Measurements from ENCODE around the gene CDRT15L2.
"Not testable (repeated sequence)": the region's sequence is repeated elsewhere in the genome, so short reads cannot be mapped to it uniquely, and the experiment has no call there.

Gene CDRT15L2

DNA sequence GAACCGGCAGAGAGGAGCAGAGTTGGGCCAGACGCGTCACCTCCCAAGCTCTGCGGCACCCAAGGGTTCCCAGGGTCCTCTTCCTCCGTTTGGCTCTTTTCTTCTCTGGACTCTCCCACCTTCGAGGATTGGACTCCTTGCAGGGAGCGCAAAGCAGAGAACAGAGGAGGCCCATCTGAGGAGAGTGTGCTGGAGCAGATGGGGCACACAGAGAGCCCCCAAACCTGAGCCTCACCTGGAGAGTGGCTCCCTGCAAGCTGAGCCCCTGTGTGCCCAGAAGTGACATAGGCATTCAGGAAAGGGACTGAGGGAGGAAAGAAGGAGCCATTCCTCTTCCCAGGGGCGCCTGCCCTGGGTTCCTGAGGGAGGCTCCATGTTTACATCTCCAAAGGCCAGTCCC, 6.3 kb upstream of the CDRT15L2 start:
- not testable (repeated sequence) for DNase-seq (ENCODE audit: low read depth in 2 of 2)

DNA sequence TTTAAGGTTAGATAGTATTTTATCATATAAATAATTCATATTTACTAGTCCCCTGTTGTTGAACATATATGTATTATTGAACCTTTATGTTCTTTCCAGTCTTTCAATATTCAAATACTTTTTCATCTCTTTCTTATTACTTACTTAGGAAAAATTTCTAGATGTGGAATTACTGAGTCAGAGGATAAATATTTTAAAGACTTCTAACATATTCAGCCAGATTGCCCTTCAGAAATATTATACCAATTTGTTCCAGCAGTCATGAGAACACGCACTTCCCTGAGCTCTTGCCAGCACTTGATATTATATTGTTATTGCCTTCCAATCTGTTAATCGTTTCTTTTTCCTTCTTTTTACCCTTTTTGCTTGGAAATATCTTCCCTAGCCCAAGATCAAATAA, 4.5 kb upstream of the CDRT15L2 start:
- DNase-seq (ENCODE audit: low read depth in 2 of 2) = not testable (repeated sequence)

DNA sequence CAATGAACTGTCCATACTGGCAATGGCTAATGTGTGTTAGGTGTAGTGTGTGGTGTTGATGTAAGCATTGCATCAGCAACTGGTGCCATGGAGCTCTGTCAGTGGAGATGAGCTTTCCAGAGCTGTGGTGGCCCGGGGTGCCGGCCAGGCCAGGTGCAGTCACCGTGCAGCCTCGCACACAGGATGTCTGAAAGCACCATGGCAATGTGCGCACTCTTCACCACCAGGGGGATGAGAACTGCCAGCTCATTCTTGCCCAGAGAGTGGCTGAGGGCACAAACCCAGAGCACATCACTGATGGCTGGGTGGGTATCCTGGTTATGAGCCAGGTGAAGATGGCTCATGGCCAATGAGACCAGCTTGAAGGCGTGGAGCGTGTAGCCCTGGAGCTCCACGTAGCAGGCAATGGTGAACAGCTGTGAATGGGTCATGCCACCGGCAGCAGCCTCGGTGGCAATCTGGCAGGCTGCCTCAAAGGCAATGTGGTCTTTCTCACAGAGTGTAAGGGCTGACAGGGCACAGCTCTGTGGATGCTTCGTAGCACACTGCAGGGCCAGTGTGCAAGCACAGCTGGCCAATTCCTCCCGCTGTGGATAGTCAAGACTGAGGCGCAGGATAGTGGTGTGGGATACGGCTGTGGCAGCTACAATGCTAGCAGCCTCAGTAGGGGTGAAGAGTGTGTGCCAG, 4.5 kb downstream of the CDRT15L2 start:
- not testable (repeated sequence) for DNase-seq (ENCODE audit: low read depth in 2 of 2)

DNA sequence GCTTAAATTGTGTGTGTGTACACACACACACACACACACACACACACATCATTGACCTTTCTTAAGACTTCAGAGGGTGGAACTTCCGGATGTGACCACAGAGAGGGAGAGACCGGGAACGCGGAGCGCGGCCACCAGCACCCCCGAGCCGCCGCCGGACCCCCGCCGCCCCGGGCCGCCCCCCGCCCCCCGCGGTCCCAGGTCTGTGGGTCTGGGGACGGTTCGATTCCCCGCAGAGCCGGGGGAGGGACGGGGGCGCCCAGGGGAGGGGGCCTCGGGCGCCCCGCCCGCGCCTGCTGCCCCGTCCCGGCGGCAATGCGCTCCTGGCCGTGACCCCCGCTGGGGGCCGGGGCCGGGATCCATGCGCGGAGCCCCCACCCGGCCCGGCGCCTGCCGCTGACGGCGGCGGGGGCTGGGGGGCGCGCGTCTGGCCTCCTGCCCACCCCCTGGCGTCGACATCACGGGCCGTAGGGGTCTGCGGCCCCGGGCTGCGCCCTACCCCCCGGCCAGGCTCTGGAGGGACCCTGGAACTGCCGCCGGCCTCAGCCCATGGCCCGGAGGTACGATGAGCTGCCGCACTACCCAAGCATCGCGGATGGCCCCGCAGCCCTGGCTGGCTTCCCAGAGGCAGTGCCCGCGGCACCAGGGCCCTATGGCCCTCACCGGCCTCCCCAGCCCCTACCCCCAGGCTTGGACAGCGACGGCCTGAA, 9.4 kb downstream of the CDRT15L2 start:
- not testable (repeated sequence) for DNase-seq (ENCODE audit: low read depth in 2 of 2)

DNA sequence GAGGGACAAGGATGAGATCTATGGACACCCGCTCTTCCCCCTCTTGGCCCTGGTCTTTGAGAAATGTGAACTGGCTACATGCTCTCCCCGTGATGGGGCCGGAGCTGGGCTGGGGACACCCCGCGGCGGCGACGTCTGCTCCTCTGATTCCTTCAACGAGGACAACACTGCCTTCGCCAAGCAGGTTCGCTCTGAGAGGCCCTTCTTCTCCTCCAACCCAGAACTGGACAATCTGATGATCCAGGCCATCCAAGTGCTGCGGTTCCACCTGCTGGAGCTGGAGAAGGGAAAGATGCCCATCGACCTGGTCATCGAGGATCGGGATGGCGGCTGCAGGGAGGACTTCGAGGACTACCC, 9.9 kb downstream of the CDRT15L2 start:
- not testable (repeated sequence) for DNase-seq (ENCODE audit: low read depth in 2 of 2)

DNA sequence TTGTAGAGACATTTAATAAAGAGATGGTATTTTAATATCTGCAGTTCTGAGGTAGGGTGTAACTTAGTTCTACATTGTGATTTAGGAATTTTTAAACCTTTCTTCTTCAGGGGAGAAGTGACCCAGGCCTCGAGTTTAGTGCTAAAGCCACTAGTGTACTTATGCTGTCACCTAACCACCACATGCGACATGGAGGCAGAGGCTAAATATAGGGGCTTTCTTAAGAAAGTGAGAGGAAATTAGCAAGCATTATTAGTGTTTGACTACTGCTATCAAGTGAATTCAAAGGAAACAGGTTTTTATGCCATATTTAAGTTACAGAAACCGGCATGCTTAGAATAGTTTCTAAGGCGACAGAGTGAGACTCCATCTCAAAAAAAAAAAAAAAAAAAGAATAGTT, 11.5 kb downstream of the CDRT15L2 start:
- DNase-seq (ENCODE audit: low read depth in 2 of 2) = not testable (repeated sequence)

DNA sequence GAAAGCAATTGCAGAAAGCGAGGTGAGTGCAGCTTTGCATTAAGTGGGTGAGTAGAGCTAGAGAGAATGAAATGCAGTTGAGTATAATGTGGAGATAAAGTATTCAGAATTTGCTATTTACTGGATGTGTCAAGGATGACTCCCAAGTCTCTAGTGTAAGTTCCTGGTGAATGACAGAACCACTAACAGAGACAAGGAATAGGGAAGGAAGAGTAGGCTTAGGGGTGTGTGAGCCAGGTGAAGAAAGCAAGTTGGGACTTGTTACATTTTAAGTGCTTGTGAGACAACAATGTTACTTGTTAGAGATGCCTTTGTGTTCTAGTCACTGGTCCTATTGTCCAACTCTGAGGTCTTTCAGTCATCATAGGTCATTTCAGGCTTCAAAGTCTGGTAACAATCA, 26.0 kb downstream of the CDRT15L2 start:
- DNase-seq (ENCODE audit: low read depth in 2 of 2) = not testable (repeated sequence)

DNA sequence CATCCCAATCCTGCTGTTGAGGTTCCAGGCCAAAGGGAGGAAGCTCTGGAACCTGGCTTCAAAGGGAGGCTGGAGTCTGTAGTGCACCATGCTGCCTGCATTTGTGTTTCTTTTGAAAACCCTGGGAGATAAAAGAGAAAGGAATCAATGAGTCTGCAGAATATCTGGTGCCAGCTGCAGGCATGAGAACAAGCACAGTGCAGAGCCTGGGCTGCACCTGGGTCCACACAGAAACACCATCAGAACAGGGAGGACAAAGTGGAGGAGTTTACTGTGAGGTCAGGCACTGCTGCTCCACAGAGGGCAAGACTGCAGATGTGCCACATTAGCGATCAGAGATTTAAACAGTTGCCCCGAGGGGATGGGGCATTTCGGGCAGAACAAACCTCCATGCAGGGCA, 30.0 kb downstream of the CDRT15L2 start:
- DNase-seq (ENCODE audit: low read depth in 2 of 2) = not testable (repeated sequence)

DNA sequence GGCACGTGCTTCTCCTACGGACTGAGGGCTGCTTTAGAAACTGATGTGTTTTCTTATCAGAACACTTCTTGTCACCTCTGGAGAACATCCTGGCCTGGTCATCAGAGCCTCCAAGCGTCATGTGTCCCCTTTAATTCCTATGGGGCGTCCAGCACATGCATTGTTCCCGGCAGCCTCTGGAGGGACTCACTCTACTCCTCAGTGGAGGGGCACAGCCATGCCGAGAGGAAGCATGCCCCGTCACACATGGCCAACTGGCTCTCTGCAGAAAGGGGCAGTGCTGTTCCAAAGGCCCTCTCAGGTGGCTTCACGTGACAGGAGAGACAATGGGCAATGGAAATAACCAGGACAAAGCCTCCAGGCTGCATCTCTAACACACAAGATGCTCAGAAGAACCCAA, 31.8 kb downstream of the CDRT15L2 start:
- no peak for DNase-seq (ENCODE audit: low read depth in 2 of 2)

DNA sequence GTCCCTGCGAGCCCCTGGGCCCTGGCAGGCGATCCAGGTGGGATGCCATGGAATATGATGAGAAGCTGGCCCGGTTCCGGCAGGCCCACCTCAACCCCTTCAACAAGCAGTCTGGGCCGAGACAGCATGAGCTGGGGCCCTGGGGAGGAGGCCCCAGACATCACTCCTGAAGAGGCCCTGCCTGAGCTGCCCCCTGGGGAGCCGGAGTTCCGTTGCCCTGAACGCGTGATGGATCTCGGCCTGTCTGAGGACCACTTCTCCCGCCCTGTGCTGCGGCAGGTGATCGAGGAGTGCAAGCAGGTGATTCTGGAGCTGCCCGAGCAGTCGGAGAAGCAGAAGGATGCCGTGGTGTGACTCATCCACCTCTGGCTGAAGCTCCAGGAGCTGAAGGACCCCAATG, 33.1 kb downstream of the CDRT15L2 start:
- DNase-seq (ENCODE audit: low read depth in 2 of 2) = no peak

DNA sequence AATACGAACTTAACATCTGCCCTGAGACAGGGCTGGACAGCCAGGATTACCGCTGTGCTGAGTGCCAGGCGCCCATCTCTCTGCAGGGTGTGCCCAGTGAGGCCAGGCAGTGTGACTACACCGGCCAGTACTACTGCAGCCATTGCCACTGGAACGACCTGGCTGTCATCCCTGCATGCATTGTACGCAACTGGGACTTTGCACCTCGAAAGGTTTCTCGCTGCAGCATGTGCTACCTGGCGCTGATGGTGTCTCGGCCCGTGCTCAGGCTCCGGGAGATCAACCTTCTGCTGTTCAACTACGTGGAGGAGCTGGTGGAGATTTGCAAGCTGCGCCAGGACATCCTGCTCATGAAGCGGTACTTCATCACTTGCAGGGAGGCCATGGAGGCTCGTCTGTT, 33.7 kb downstream of the CDRT15L2 start:
- no peak for DNase-seq (ENCODE audit: low read depth in 2 of 2)

DNA sequence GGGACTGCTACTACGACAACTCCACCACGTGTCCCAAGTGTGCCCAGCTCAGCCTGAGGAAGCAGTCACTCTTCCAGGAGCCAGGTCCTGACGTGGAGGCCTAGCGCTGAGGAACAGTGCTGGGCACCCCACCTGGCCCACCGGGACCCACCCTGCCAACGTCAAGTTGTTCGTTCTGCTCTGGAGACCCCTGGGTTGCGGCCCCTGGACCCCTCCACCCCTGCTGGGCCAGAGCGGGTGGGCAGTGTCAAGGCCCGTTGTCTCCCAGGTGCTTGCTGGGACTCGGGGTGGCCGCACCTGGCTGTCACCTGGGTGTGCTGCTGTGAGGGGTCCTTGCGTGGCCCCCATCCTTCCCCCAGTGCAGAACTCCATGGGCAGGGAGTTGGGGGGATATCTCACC, 34.4 kb downstream of the CDRT15L2 start:
- DNase-seq (ENCODE audit: low read depth in 2 of 2) = no peak

DNA sequence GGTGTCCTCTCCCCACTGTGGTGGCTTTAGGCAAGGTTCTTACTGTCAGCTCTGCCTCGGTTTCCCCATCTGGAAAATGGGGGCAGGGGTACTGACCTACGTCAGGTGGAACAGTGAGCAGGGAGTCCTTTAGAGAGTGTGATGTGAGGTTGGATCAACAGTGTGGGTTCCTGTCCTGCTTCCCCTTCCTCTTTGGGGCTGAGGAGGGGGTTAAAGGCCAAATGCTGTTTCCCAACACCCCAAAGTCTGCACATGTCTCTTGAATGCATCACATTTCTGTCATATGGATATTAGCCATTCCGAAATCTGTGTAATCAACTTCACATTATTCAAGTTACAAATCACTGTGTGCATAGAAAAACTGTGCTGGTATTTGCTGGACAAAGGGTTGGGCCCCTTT, 35.9 kb downstream of the CDRT15L2 start:
- DNase-seq (ENCODE audit: low read depth in 2 of 2) = not testable (repeated sequence)
